H1 (cell line): ENCODE data around the gene WNK2. TPM values are rescaled to one million over a fixed set of nuclear protein-coding genes. Genes with fewer than 3 reads are reported as not detected.

Experiments used
- ATF2 ChIP-seq: IDR thresholded peaks from 2 replicates; pipeline ENCODE4 v1.6.1; 2012; ENCODE audit warnings: low read length, inconsistent platforms
- BACH1 ChIP-seq: IDR thresholded peaks from 2 replicates; pipeline ENCODE4 v1.6.1; 2012; ENCODE audit warnings: low read length, improper control_type of control experiment
- CHD7 ChIP-seq: fragments of 300-600 bp; sonication (generic); IDR thresholded peaks from 2 replicates; pipeline ENCODE4 v1.7.1; 2012; ENCODE audit warnings: low read length, moderate library complexity, mild to moderate bottlenecking, inconsistent platforms; ENCODE audit not compliant: insufficient replicate concordance
- POU5F1 ChIP-seq: IDR thresholded peaks from 2 replicates; pipeline ENCODE4 v1.6.1; 2011; ENCODE audit warnings: low read depth, mild to moderate bottlenecking, low read length, moderate library complexity
- YY1 ChIP-seq: IDR thresholded peaks from 2 replicates; pipeline ENCODE4 v1.6.1; 2011; ENCODE audit warnings: low read depth, mild to moderate bottlenecking, low read length
- polyA plus RNA-seq, 7 experiments: library from polyadenylated mRNA; depleted of rRNA in 3 of 7; stranded (reverse) in 5 of 7; unstranded in 2 of 7; fragments of >200 nt in 5 of 7; fragments of 200-250 nt in 2 of 7; gene quantifications; 1 replicate in 5 of 7; 2 replicates in 1 of 7; 4 replicates in 1 of 7; pipeline versions ENCODE4 v1.2.1 to v1.2.3, GENCODE V29; 2011 to 2013; ENCODE audit warnings: missing spikeins in 2 of 7, mixed read lengths in 2 of 7
- total RNA-seq: library from RNA; stranded (reverse); fragmentation: NEBNext Ultra II Directional; extraction: Animal tissue kit (Norgen Biotek cat#: 25700); gene quantifications from 2 replicates; pipeline ENCODE4 v1.2.1, GENCODE V29; 2021

WNK2 gene
- total and polyA plus RNA-seq, 2 of the 8 experiments (the other 6 are each of a cell fraction or from before 2014, with no cell fraction given), result 12.0 to 87.2 TPM

GRCh38 chr9:93206576-93207155 is 22.7 kb downstream of the WNK2 start (continued):
- no peak for TF ChIP-seq CHD7
- no peak for TF ChIP-seq POU5F1
- no peak for TF ChIP-seq YY1
- no peak for TF ChIP-seq BACH1
- no peak for TF ChIP-seq ATF2
